Fibroblast of gingiva (primary cell): ENCODE results near the gene OLAH.
"Not testable (repeated sequence)": the region's sequence is repeated elsewhere in the genome, so short reads cannot be mapped to it uniquely, and the experiment has no call there.

ENCODE experiments used
- DNase-seq: peaks from one replicate; pipeline ENCODE4 v3.0.0-alpha.2; 2011; ENCODE audit warnings: low read depth

OLAH gene

DNA sequence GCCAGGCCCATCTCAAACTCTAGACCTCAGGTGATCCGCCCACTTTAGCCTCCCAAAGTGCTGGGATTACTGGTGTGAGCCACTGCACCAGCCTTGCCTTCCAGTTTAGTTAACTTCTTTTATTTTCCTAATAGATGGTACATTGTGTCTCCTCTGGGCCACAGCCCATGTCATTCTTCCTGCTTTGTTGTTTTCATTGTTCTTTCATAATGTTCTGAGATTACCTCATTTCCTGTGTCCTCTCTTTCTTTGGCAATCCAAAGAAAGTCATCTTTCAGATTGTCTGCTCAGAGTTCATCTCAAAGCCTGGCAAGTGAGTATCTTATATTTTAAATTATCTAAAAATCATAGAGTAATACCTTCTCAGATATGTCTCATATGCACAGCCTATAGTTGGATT lies at the start of gene OLAH:
Gene OLAH (plus strand): TSS at position 270 of the 400 bp plus-strand sequence. CDS start 3,346 bp downstream, outside the sequence.
- peak; percentile 52 for DNase-seq

DNA sequence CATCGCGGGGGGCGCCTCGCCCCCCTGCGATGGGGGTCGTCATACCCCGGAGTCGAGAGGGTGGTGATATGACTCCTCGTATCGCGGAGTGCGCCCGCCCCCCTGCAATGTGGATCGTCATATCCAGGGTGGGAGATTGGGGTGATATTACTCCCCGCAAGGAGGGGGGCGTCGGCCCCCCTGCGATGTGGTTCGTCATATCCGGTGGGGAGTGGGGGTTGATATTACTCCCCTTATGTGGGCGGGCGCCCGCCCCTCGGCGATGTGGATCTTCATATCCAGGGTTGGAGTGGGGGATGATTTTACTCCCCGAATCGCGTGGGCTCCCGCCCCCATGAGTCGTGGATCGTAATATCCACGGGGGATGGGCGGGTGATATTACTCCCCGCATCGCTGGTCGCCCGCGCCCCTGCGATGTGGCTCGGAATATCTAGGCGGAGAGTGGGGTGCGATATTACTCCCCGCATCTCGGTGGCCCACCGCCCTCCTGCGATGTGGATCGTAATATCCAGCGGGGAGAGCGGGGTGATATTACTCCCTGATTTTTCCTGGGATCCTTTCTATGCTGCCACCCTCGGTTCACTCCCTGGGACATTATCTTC lies 47.7 kb upstream of the OLAH start:
- DNase-seq, result no peak

DNA sequence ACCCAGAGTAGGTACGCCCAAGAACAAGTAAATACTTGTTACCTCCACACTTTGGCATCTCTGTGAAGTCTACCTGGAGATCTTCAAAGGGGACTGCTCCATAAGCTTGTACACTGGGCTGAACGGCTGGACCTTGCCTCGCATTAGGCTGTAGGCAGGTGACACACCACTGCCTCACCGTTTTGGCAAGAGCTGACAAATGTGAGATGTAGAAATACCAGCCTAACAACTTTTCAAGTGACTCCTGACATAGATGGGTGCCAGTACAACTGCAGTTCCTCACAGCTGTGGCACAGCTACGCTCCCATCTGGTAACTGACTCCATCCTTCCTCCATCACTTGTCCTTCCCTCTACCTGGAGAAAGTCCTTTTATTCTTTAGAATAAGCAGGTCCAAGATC lies 30.2 kb upstream of the OLAH start:
- DNase-seq, result not testable (repeated sequence)

DNA sequence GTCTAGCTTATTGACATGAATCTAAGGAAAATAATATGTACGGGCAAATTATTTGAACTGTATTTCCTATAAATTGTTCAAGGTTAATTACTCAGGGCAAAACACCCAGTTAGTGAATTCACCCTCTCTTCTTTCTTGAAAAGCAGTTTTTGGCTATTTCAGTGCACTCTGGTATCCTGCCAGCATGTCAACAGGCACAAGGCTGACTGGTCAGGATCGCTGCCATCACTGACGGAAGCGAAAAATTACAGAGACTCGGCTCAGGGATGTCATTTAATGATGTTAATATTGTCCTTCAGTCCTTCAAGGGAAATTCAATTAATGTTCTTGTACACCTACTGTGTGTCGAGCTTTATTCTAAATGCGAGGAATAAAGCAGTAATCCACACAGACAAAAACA lies 28.3 kb upstream of the OLAH start:
- no peak for DNase-seq

GRCh38 chr10:15020966-15021365 lies 22.8 kb upstream of the OLAH start:
- DNase-seq, result not testable (repeated sequence)

DNA sequence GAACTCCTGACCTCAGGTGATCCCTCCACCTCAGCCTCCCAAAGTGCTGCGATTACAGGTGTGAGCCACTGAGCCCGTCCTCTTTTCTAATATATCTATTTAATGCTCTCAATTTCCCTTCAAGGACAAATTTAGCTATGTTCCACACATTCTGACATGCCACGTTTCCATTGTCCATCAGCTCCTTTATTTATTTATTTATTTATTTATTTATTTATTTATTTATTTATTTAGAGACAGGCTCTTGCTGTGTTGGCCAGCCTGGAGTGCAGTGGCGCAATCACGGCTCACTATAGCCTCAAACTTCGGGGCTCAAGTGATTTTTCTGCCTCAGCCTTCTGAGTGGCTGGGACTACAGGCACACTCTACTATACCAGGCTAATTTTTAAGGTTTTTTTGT lies 20.7 kb upstream of the OLAH start:
- DNase-seq, result not testable (repeated sequence)

DNA sequence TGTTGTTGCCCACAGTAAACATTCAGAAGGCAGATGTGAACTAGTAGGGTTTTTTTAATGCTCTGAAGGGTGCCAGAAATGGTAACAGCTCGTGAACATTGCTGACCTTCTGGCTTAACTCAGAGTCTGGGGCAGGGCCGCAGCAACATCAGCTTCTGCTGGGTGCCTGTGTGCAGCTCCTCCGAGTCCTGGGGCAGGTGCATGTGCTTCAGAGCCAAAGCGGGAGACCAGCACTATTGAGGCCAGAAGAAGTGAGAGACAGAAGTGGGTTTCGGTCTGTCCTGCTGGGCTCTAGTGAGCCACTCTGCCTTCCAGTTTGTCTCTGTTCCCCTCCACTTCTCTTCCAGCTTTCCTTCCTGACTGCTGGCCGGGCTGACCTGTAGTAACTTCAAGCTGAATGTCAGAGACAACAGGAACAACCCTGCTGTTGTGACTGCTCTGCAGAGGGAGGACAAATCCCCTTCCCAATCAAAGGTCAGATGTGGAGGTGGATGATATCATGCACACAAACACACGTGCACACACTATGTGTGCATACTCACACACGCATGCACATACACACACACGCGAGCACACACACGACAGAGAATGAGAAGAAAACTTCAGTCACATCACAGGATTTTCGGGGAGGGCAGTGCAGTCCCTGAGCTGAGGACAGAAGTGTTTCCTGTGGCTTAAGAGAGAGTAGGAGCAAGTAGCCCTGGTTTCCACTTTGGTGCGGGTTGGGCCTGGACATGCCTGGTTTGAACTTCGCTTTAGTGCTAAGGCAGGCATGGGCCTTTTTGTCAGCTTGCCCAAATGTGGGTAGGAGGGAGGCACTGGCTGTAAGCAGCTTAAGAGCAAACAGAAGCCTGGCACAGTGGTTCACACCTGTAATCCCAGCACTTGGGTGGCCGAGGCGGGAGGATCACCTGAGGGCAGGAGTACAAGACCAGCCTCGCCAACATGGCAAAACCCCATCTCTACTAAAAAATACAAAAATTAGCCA lies 19.4 kb upstream of the OLAH start:
- DNase-seq, result not testable (repeated sequence)

DNA sequence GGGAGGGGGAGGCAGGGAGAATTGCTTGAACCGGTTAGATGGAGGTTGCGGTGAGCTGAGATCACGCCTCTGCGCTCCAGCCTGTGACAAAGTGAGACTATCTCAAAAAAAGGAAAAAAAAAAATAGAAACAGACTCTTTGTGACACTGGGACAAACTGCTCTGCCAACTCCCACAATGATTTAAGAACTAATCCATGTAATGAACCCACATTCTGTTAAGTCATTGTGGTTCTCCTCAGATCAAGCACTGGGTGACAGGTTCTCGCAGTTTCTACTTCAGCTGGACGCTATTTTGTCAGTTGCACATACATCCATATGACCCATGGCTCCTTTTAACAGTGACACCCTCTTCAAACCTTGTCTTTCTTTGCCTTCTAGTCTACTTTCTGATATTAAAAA lies 18.7 kb upstream of the OLAH start:
- DNase-seq, result not testable (repeated sequence)

GRCh38 chr10:15027741-15028140 lies 16.0 kb upstream of the OLAH start:
- no peak for DNase-seq

DNA sequence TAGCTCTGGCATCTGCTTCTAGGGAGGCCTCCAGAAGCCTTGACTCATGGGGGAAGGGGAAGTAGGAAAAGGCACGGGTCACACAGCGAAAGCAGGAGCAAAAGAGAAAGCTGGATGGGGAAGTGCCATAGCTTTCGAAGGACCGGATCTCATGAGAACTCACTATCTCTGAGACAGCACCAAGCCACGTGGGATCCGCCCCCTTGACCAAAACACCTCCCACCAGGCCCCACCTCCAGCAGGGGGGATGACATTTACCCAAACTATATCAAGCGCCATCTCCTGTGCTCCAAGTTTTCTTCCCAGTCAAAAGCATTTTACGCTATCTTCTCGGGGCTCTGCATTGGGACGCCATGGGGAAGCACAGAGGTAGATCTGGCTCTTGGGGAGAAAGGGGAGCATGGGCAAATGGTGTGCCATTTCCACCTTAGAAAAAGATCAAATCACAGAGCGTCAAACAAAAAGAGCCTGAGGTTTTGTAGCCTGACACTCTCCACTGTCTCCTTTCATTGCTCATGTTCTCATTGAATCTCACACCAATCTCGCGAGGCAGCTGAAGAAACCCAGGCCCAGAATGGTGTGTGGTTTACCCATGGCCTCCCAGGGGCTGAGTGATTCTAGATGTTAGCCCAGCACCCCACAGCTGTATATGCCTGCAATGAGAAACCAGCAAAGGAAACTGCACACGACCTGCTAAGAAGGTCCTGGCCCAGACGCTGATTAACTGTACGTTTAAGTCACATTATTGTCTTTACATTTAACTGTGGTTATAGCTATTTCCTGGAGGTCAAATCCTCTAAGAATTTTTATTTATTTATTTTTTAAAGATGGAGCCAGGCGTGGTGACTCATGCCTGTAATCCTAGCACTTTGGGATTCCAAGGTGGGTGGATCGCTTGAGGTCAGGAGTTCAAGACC lies 8.1 kb upstream of the OLAH start:
- DNase-seq, result peak; percentile 6

- no peak for DNase-seq
Observed at GRCh38 chr10:15037691-15038090, 6.1 kb upstream of the OLAH start.

- DNase-seq, result no peak
Observed at GRCh38 chr10:15038416-15038815, 5.3 kb upstream of the OLAH start.

- DNase-seq, result no peak
Observed at GRCh38 chr10:15045380-15045779, 1.6 kb downstream of the OLAH start.

DNA sequence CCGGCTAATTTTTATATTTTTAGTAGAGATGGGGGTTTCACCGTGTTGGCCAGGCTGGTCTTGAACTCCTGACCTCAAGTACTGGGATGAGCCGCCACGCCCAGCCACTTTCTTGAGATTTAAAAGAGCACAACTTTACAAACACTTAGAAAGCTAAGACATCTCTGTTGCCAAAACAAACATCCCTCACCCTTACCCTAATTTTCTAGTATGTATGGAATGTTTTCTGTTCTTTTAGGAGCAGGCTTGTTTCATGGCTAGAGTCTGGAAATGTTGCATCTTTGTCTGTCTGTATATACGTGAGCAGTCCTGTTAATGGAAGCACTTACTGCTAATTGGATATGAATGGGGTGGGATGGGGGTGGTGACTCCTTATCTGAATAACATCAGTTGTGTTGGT lies 2.9 kb downstream of the OLAH start:
- DNase-seq, result peak; percentile 84

- no peak for DNase-seq
Observed at GRCh38 chr10:15049533-15049932, 5.8 kb downstream of the OLAH start.

DNA sequence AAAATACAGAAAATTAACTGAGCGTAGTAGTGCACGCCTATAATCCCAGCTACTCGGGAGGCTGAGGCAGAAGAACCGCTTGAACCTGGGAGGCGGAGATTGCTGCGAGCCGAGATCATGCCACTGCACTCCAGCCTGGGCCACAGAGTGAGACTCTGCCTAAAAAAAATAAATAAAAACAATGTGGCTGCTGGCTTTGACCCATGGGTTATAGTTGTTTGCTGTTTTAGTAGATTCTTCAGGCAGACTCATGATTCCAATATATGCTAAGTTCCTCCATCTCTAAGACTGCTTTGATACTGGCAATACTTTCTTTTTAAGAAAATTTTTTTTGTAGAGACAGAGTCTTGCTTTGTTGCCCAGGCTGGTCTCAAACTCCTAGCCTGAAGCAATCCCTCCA lies 8.4 kb downstream of the OLAH start:
- no peak for DNase-seq

GRCh38 chr10:15053061-15053460 lies 9.3 kb downstream of the OLAH start:
- DNase-seq, result no peak

- DNase-seq, result no peak
Observed at GRCh38 chr10:15058689-15059088, 14.9 kb downstream of the OLAH start.

- no peak for DNase-seq
Observed at GRCh38 chr10:15059914-15060313, 16.2 kb downstream of the OLAH start.

DNA sequence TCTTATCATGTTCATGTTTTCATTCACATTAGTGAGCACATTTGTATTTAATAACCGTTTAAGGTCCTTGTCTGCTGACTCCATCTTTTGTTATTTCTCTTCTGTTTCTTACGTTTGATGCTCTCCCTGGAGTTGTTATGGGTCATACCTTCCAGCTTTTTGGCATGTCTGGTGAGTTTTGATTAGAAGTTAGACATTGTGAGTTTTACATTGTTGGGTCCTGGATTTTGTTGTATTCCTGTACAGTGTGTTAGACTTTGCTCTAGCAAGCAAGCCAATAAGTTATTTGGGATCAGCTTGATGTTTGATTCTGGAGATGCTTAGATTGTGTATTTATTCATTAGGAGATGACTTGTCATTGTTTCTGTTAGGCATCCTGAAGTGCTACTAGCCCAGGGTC lies 16.9 kb downstream of the OLAH start:
- DNase-seq, result no peak

GRCh38 chr10:15067154-15067553 lies 23.4 kb downstream of the OLAH start:
- DNase-seq, result no peak

DNA sequence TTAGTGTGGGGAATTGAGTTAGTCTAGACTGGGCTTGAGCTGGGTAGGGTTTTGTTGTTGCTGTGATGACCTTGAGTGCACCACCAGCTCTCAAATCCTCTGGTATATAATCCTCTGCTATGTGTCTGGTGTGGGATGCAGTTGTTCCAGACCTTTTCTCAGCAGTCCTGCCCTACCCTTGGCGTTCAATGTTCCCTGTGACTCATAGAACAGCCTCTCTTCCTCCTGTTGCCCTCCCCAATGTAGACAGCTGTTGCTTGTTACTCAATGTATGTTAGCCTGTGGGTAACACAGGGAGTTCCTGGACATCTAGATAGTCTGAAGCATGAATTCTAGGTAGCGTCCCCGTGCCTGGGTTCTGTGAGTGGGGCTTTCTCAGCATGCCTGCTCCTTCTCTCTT lies 25.1 kb downstream of the OLAH start:
- peak; percentile 73 for DNase-seq
